GM21360 (cell line): Measurements from ENCODE around the gene TMEM80.

Source experiments
- ATAC-seq: cut with Tn5 transposase; IDR thresholded peaks from one replicate; pipeline ENCODE4 v1.9.1; 2021; ENCODE audit warnings: mild to moderate bottlenecking, moderate library complexity; ENCODE audit not compliant: unreplicated experiment

The TMEM80 gene

DNA sequence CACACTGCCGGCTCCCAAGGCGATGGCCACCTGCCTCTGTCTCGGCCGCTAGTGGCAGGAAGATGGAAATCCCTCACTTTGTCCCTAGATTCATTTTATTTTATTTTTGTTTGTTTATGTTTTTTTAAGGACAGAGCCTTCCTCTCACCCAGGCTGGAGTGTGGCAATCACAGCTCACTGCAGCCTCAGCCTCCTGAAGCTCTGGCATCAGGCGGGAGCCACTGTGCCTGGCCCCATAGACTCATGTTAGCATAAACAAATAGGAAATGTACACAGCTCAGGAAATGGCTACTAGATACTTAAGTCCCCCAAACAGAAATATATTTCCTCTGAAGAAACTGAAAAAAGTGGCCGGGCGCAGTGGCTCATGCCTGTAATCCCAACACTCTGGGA lies 3.5 kb downstream of the TMEM80 start:
- ATAC-seq, result no peak

DNA sequence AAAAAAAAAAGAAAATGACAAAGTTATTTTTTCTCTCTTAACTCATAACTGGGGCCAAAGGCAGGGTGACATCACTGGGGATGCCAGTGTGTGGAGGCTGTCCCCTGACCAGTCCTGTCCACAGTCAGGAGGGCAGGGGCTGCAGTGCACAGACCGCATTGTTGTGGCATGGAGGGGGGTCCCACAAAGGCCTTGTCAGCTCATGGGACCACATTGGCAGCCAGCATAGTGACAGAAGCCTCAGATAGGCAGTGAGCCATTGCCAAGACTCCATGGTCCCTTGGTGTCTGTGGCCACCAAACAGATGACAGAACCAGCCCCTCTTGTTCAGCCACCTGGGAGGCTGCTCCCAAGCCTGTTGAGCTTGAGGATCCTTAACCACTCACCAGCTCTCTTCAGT lies 4.1 kb downstream of the TMEM80 start:
- no peak for ATAC-seq

DNA sequence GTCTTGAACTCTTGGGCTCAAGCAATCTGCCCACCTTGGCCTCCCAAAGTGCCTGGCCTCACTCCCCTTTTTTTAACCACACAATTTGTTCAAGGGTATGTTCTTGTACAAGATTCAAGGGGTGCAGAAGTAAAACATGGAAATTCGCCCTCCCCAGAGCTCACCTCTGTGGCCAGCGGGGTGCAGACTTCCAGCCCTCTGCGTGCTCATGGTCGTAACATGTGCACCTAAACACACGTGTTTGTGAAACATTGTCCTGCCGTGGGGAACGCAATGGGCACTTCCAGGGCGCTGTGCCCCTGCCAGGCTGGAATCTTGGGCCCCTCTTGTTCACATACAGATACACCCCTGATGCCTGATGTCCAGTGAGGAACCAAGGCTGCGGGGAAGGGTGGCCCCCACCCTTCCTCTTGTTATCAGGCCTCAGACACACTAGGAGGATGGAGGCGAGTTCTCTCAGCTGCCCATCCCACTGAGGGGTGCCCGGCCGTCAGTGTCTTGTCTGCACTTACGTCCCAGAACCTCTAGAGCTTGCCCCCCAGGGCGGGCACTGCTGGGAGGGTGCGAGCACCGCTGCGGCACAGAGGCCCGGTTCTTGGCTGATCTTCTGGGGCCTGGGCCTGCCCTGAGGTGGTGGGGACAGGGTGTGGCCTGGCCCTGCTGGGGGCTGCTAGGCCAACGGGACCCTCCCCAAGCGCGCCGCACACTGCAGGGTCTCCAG lies 6.3 kb downstream of the TMEM80 start:
- ATAC-seq, result no peak

DNA sequence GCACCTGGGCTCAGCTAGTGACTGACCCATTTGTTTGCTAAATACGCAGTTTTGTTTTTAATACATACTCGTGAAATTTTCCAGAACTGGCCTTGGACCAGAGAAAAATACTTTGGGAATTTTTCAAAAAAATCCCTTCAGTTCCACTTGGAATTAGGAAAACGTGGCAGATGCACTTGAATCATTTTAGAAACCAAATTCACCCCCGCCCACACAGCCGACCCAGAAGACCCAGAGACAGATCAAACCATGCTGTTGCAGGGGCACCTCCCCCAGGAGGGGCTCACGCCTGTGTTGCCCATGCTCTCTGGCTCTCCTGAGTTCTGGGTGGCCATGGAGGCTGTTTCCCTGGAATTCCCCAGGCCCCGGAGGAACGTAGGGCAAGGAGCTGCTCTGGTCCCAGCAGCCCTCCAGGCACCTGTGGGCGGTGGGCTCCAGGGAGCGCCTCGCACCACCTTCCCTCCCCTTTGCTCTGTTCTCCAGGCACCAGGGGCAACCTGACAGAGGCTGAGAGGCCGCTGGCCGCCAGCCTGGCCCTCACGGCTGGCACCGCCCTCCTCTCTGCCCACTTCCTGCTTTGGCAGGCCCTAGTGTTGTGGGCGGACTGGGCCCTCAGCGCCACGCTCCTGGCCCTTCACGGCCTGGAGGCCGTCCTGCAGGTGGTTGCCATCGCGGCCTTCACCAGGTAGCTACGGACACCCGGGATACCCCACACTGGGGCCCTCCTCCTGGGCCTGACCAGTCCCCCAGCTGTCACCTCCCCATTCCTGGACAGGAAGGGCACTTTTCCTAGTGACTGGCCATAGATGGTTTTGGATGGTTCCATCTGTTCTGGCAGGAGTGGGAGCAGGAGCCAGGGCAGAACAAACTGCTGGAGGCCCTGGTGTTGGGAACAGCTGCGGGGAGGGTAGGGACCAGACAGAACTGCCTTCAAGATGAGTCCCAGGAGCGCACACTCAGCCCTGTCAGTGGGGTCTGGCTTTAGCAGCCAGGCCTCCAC lies 7.1 kb downstream of the TMEM80 start:
- ATAC-seq, result no peak

DNA sequence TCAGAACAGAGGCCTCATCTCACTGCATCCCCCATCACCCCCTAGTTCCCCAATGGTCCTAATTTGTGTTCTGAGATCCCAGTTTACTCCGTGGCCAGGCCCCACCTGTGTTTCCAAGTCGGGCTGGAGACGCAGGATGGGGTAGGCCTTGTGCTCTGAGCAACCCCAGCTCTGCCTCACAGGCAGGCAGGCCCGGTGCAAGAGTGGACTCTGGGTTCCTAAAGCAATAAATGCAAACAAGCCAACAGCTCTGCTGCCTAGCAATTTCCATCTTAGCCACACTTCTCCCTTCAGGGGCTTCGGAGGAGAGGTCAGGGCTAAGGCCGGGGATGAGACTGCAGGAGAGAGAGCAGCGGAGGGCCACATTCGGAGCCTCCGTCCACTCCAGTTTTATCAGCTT lies 7.9 kb downstream of the TMEM80 start:
- ATAC-seq, result no peak

DNA sequence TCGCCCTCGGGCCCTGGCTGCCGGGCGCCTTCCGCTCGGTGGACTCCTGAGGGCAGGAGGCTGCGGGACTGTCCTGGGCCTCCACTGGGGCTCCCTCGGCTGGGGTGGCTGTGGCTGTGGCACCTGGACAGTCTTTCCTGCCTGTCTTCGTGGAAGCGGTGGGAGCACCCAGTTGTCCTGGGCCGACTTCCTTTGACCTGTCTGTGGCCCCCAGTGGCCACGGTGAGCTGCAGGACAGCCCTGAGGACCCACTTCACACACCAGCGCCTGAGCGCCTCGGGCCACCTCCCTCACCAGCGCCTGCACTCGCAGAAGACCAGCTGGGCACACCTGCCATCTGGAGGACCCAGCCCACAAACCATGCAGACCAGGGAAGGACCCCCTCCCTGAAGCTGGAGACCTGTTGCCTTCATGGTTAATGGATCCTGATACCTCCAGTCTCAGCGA lies 8.6 kb downstream of the TMEM80 start:
- no peak for ATAC-seq

DNA sequence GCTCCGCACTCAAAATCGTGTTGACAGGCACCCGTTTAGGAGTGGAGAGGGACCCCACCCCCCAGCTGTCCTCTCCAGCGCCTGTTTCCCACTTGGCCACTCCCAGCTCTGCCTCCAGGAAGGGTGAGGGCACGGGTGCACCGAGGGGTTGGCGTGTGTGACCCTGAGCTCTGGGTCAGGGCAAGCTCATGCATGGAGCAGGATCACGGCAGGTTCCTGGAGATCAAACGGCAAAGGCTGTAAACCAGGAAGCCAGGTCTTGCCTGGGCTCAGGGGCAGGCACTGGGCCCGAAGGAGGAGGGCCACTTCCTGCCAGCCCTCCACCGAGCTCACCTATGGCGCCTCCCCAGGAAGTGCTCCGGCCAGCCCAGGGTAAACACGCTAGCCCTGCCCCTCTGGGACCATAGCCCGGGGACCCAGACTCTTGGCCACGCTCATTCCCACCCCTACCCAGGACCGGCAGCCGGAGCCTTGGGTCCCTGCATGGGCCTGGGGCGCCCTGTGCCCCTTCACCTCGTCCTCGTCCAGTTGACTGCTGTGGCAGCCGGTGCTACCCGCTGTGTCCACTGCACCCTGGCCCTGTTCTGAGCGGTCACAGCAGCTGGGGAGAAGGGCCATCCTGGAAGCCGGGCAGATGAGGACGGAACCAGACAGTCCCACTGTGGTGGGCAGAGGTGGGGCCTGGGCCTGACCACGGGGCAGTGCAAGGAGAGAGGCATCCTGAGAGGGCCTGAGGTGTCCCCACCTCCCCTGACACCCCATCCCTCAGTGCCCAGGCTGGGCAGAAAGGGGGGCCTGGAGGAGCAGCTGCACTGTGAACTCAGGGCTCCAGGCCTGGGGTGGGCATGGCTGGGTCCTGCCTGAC lies 9.4 kb downstream of the TMEM80 start:
- ATAC-seq, result no peak

DNA sequence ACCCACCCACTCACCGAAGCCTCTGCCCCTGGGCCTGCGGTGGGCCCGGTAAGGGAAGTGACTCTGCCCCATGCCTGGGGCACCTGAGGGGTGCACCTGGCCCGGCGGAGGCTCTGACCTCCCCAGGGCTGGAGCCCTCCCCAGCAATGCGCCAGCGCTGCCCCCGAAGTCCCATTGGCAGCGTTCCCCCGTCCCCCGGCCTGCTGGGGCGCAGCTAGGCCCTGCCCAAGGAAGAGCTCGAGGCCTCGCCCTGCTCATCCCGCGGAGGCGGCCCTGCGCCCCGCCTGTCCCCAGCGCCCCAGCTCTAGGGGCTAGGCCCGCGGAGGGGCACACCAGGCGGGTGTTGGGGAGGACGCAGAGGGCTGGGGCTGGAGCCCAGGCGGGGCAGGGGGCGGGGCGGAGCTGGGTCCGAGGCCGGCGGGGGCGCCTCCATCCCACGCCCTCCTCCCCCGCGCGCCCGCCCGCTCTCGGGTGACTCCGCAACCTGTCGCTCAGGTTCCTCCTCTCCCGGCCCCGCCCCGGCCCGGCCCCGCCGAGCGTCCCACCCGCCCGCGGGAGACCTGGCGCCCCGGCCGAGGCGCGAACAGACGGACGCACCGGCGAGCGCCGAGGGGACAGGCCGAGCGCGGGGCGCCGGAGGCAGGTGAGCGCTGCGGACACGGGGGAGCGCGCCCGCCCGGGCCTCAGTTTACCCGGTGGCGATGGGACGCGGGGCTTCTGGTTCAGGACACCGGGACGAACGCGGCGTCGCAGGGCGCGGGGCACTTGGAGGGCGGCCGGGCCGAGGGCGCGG lies 10.2 kb downstream of the TMEM80 start, which contains the start of gene EPS8L2:
EPS8L2 (plus strand) TSS at position 586 of the 793 bp plus-strand sequence. CDS start 3,177 bp downstream, outside the sequence.
- no peak for ATAC-seq

DNA sequence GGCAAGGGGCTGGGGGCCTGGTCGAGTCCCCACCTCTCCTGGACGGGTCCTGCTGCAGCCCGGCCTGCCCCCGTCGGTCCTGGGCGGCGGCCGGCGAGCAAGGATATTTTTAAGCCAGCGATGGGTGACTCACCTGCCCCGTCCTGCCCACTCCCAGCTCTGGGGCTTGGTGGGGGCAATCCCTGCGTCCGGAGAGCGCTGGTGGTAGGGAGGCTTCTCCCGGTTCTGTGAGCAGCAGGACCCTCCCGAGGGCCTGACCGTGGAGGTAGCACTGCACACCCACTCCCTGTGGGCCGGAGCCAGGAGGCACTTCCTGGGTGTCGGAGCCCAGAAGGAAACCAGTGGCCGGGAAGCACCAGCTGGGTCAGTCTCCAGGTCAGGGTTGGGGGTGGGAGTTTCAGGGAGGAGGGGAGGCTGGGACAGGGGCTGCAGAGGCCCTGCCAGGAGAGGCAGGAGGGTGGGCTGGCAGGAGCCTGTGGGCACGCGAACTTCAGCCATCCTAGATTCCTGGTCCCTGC lies 10.9 kb downstream of the TMEM80 start:
- no peak for ATAC-seq

DNA sequence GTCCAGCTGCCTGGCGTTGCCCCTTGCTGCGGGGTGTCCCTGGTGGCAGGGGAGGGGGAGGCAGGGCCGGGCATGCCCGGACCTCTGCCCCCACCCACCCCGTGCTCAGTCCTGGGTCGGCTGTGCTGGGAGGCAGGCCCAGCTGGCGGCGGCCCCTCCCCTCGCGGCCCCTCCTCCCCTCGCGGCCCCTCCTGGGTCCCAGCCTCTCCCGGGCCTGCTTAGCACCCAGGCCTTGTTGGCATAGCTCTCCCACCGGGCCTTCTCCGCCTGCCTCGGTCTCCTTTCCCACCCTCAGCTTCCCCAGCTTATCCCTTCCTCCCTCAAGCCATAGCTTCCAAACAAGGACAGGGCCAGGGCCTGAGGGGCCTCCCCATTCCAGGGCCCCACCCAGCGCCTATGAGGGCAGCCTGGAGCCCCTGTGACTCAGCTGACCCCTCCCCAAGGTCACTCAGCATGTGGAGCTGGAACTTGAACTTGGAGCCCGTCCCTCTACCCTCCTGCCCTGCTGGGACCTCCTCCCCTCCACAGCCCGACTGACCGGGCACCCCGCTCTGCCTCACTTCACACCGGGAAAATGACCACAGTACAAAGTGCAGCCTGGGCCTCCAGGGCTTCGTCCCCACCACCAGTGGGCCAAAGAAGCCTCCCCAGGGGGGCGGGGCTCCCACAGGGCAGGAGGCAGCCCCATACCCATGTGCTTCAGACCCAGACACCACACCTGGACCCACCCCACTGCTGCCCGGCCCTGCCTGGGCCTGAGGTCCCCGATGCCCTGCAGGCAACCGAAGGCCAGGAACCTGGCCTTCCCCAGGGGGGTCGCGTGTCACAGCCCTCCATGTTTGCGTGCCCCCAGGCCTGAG lies 11.6 kb downstream of the TMEM80 start:
- no peak for ATAC-seq

DNA sequence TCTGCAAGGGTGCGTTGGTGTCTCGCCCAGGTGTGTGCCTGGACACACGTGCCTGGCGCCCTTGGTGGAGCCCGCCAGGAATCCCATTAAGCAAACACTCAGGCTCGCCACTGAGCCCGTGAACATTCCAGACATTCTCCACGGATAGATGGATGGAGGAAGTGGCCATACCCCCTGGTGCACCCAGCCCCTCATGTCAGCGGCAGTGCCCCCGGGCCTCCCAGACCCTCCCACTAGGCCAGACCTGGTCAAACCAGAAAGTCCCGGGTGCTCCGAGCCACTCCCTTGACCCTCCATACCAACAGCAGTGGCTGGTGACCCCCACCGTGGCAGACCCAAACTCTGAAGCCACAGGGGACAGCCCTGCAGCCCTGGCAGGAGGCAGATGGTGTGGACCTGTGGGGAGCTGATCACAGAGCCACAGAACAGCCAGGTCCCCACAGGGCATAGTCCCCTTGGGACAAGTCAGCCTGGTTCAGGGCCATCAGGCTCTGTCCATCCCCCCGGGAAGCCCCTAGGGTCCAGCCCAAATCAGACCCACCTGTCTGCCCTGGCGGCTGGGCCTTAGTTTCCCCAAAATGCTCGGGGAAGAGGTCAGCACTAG lies 12.3 kb downstream of the TMEM80 start:
- ATAC-seq, result no peak

DNA sequence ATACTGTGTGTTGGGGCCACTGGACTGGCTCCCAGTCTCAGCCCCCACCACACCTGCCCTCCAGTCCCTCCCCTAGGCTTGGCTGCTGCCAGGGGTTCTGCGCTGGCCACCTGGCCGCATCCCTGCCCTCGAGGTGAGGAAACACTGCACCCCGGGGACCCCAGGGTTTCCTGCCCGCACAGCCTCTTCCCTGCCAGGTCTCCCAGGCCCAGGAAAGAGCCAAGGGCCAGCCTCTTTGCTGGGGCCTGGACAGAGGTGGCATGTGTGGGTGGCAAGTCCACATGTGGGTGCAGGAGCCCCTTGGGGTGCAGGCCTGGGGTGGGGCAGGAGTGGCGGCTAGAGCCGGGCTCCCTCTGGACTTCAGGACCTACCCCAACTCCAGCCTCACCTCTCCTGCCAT lies 12.9 kb downstream of the TMEM80 start:
- no peak for ATAC-seq

DNA sequence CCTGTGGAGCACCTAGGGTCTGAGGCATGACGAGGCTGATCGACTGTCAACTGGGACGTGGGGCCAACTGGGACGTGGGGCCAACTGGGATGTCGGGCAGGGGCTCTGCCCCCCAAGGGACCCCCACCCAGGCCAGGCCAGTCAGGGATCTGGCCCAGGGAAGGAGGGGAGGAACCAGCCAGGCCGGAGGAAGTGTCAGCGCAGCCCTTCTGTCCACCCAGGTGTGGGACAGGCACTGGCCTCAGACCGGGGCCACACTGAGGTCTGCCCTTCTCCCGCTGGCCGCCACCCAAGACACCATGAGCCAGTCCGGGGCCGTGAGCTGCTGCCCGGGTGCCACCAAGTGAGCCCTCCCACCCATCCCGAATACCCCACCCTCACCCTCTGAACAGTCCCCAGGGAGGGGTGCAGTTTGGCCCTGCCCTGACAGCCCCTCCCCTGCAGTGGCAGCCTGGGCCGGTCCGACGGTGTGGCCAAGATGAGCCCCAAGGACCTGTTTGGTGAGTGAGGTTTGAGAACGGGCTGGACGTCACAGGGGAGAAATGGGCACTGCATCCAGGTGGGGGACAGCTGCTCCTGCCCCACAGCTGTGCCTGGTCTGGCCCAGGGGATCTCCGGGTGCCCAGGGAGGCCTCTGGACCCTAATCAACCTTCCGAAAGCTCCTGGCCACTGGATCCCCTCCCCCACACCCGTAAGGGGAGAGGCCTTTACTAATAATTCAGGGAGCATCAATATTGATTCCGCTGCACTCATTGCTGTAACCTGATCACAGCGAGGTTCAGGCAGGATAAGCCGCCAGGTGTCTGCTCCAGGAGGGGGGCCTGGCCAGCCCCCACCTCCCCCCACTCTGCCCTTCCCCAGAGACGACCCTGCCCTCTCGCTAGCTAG lies 13.7 kb downstream of the TMEM80 start:
- ATAC-seq, result no peak

DNA sequence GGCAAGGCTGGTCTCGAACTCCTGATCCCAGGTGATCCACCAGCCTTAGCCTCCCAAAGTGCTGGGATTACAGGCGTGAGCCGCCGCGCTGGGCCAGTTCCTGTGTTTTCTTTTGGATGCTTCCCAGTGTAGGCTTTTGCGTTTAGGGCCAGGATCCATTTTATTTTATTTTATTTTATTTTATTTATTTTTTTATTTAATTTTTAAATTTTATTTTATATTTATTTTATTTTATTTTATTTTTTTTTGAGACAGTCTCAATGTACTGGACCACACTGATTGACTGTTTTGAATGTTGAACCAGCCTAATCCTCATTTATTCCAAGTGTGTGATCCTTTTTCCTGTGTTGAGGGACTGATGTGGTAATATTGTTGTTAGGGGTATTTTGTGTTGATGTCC lies 18.8 kb downstream of the TMEM80 start:
- no peak for ATAC-seq

DNA sequence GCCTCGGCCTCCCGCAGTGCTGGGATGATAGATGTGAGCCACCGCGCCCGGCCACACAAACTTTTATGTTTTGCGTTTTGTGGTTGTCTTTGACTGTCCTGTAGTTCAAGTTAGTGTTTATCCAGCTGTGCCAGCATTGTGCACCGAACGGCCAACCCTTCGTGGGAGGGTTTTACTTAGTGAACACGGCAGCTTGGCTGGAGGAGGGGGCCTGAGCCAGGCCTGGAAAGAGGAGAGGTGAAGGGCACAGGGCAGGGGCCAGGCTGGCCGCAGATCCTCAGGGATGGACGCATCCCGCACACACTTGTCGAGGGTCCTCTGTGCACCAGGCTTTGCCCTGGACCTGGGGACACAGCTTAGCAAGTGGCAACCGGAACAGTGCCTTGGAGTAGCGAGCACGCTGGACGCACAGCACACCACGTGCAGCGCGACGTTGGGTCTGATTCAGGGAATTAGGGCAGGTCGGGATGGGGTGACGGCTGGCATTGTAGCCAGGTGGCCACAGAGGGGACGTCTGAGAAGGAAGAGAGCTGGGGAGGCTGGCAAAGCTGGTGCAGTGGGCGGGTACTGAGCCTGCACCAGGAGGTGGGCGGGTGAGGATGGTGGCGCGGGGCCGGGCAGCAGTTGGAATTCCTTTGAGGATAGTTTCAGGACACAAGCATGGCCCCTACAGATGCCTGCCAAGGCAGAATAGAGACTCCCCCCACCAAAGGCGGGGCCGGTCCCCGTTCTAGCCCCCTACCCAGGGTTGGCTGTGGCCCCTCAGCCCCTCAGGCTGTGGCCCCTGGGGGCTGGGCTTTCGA lies 23.8 kb downstream of the TMEM80 start:
- no peak for ATAC-seq

DNA sequence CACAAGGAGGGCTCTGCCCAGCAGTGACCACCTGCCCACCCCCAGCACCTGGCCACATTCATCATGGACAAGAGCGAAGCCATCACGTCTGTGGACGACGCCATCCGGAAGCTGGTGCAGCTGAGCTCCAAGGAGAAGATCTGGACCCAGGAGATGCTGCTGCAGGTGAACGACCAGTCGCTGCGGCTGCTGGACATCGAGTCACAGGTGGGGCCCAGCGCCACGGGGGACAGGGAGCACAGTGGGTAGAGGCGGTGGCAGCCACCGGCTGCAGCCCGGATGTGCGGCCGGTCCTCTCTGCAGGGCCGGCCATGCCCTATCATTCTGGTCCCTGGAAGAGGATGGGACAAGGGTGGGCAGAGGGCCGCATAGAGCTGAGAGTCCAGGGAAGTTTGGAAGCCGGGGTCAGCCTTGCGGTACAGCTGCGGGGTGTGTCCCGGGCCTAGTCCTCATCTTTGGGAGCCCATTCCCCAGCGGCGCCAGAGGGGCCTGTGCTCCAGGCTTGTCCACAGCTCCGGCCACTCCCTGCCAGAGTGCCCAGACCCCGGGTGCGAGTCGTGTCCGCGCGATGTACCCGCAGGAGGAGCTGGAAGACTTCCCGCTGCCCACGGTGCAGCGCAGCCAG lies 24.5 kb downstream of the TMEM80 start:
- ATAC-seq, result no peak
